Measurements from ENCODE around the gene CAVIN3.
A peak's percentile ranks its signal among the peaks of the same experiment; 100 is the strongest.

CAVIN3 gene

GRCh38 chr11:6315811-6316425, 4.4 kb downstream of the CAVIN3 start:
- H3K27me3 Mint-ChIP-seq (ENCODE audit: low read depth, poor library complexity), result peaks cover 14% of the 10 kb centered on the region
- TF ChIP-seq CTCF (IDR thresholded peaks at IDR 0.05), result peak; percentile 84
- no peak overlapping the region for H3K27ac Mint-ChIP-seq
- no peaks in the 10 kb centered on the region for H3K9me3 Mint-ChIP-seq
- H3K4me1 Mint-ChIP-seq, result peaks cover 27% of the 10 kb centered on the region
- H3K36me3 Mint-ChIP-seq (ENCODE audit: low read depth), result no peaks in the 10 kb centered on the region
- H3K4me3 Mint-ChIP-seq, result no peak overlapping the region
- DNase-seq, result peak; percentile 63

GRCh38 chr11:6312106-6312505, 8.2 kb downstream of the CAVIN3 start:
- peaks cover 5% of the 10 kb centered on the region for H3K4me1 Mint-ChIP-seq
- H3K27ac Mint-ChIP-seq, result no peak overlapping the region
- DNase-seq, result no peak
- H3K36me3 Mint-ChIP-seq (ENCODE audit: low read depth), result no peaks in the 10 kb centered on the region
- H3K4me3 Mint-ChIP-seq, result no peak overlapping the region
- peaks cover 10% of the 10 kb centered on the region for H3K27me3 Mint-ChIP-seq (ENCODE audit: low read depth, poor library complexity)
- H3K9me3 Mint-ChIP-seq, result no peaks in the 10 kb centered on the region
- no peak for TF ChIP-seq CTCF (IDR thresholded peaks at IDR 0.05)

GRCh38 chr11:6307876-6308275, 12.4 kb downstream of the CAVIN3 start:
- H3K36me3 Mint-ChIP-seq (ENCODE audit: low read depth), result no peaks in the 10 kb centered on the region
- H3K9me3 Mint-ChIP-seq, result no peaks in the 10 kb centered on the region
- no peak for DNase-seq
- H3K27ac Mint-ChIP-seq, result no peak overlapping the region
- no peak overlapping the region for H3K4me3 Mint-ChIP-seq
- peaks cover 38% of the 10 kb centered on the region for H3K4me1 Mint-ChIP-seq
- TF ChIP-seq CTCF (IDR thresholded peaks at IDR 0.05), result no peak
- peaks cover 3% of the 10 kb centered on the region for H3K27me3 Mint-ChIP-seq (ENCODE audit: low read depth, poor library complexity)

GRCh38 chr11:6305297-6305696, 15.0 kb downstream of the CAVIN3 start:
- H3K27ac Mint-ChIP-seq, result no peak overlapping the region
- H3K36me3 Mint-ChIP-seq (ENCODE audit: low read depth), result no peaks in the 10 kb centered on the region
- peaks cover 60% of the 10 kb centered on the region for H3K4me1 Mint-ChIP-seq
- no peak overlapping the region for H3K4me3 Mint-ChIP-seq
- no peaks in the 10 kb centered on the region for H3K9me3 Mint-ChIP-seq
- TF ChIP-seq CTCF (IDR thresholded peaks at IDR 0.05), result no peak
- no peak for DNase-seq
- H3K27me3 Mint-ChIP-seq (ENCODE audit: low read depth, poor library complexity), result no peaks in the 10 kb centered on the region

GRCh38 chr11:6303661-6304060, 16.6 kb downstream of the CAVIN3 start:
- TF ChIP-seq CTCF (IDR thresholded peaks at IDR 0.05), result no peak
- H3K4me3 Mint-ChIP-seq, result no peak overlapping the region
- peak overlapping the region; percentile 65 for H3K27ac Mint-ChIP-seq
- no peak for DNase-seq
- H3K4me1 Mint-ChIP-seq, result peaks cover 64% of the 10 kb centered on the region
- no peaks in the 10 kb centered on the region for H3K9me3 Mint-ChIP-seq
- no peaks in the 10 kb centered on the region for H3K27me3 Mint-ChIP-seq (ENCODE audit: low read depth, poor library complexity)
- no peaks in the 10 kb centered on the region for H3K36me3 Mint-ChIP-seq (ENCODE audit: low read depth)

- Mint-ChIP-seq H3K9me3 (no peaks in the 10 kb centered on the region), H3K27me3 (ENCODE audit: low read depth, poor library complexity) (no peaks in the 10 kb centered on the region), H3K4me1 (peaks cover 63% of the 10 kb centered on the region), H3K27ac (peak overlapping the region; percentile 75), H3K4me3 (no peak overlapping the region), H3K36me3 (ENCODE audit: low read depth) (no peaks in the 10 kb centered on the region)
- no peak for DNase-seq
- TF ChIP-seq CTCF (IDR thresholded peaks at IDR 0.05), result no peak
These were observed 19.2 kb downstream of the CAVIN3 start for GRCh38 chr11:6301096-6301495.

Measured in nephron progenitor cell (in vitro differentiated cells).